Stimulated activated naive B cell treated with anti-CD40 and anti-IgM and Interleukin-4, amounts not matched to agents 10 μg/mL and 1 μg/mL and 100 μg/mL, for 72 hours (primary cell): ENCODE measurements around the gene CACNA1D.

Source experiments
- ATAC-seq, 2 donors: fragments of 150-1000 bp; cut with Tn5 transposase; replicated peaks; 2 replicates each; pipeline ENCODE4 v1.10.0; 2021; ENCODE audit warnings: moderate library complexity in 1 of 2
- DNase-seq: peaks from one replicate; pipeline ENCODE4 v3.0.0; 2021
- H3K27ac Mint-ChIP-seq: one replicate; pipeline ENCODE4 v1.8.0; 2022; ENCODE audit warnings: mild to moderate bottlenecking, mixed read lengths
- H3K27me3 Mint-ChIP-seq, 2 donors: one replicate each; pipeline ENCODE4 v1.8.0; 2022; ENCODE audit warnings: mixed read lengths in 2 of 2
- H3K36me3 Mint-ChIP-seq, 2 donors: one replicate each; pipeline ENCODE4 v1.8.0; 2022; ENCODE audit warnings: mixed read lengths in 2 of 2, mild to moderate bottlenecking in 1 of 2
- H3K4me1 Mint-ChIP-seq, 2 donors: one replicate each; pipeline ENCODE4 v1.8.0; 2022; ENCODE audit warnings: mixed read lengths in 2 of 2, mild to moderate bottlenecking in 1 of 2
- H3K4me3 Mint-ChIP-seq, 2 donors: one replicate each; pipeline ENCODE4 v1.8.0; 2022; ENCODE audit warnings: mild to moderate bottlenecking in 2 of 2, mixed read lengths in 2 of 2, moderate library complexity in 1 of 2
- H3K9me3 Mint-ChIP-seq, 2 donors: one replicate each; pipeline ENCODE4 v1.8.0; 2022; ENCODE audit warnings: mixed read lengths in 2 of 2, mild to moderate bottlenecking in 1 of 2

CACNA1D gene

GRCh38 chr3:53863145-53863544 lies 368.7 kb downstream of the CACNA1D start:
- H3K9me3 Mint-ChIP-seq: no peaks in the 10 kb centered on the region
- no peak overlapping the region for H3K4me3 Mint-ChIP-seq
- H3K4me1 Mint-ChIP-seq: peaks cover 17 to 23% of the 10 kb centered on the region in 2 donors
- H3K27me3 Mint-ChIP-seq: no peaks in the 10 kb centered on the region
- H3K36me3 Mint-ChIP-seq: peaks cover 37 to 67% of the 10 kb centered on the region in 2 donors
- ATAC-seq (peak in 1 of 2 donors; percentile 18), DNase-seq (no peak)
- no peak overlapping the region for H3K27ac Mint-ChIP-seq
